DOHH2 (cell line): Measurements from ENCODE around the gene MAG.

ENCODE experiments used
- H3F3A ChIP-seq: fragments of 200-600 bp; sonication (generic), shearing (Covaris generic); 2 replicates; pipeline ENCODE4 v1.6.0; 2016; ENCODE audit warnings: antibody characterized with exemption, mild to moderate bottlenecking; ENCODE audit not compliant: control insufficient read depth, insufficient read depth
- H3K27ac ChIP-seq: fragments of 200-600 bp; sonication (generic); 2 replicates; pipeline ENCODE4 v1.5.1; 2014; ENCODE audit warnings: low read depth, mild to moderate bottlenecking, low read length, moderate library complexity
- H3K27me3 ChIP-seq: fragments of 200-600 bp; sonication (generic); 2 replicates; pipeline ENCODE4 v1.6.1; 2014; ENCODE audit warnings: mild to moderate bottlenecking, low read length, mixed read lengths; ENCODE audit not compliant: control insufficient read depth
- H3K36me3 ChIP-seq: fragments of 200-600 bp; sonication (generic); 2 replicates; pipeline ENCODE4 v1.6.1; 2014; ENCODE audit warnings: mild to moderate bottlenecking, low read length, moderate library complexity, mixed read lengths; ENCODE audit not compliant: control insufficient read depth
- H3K4me1 ChIP-seq: fragments of 200-600 bp; sonication (generic); 2 replicates; pipeline ENCODE4 v1.6.1; 2014; ENCODE audit warnings: mild to moderate bottlenecking, low read length, mixed read lengths; ENCODE audit not compliant: control insufficient read depth
- H3K4me2 ChIP-seq: fragments of 200-600 bp; sonication (generic); 2 replicates; pipeline ENCODE4 v1.6.0; 2014; ENCODE audit warnings: mild to moderate bottlenecking, low read length, moderate library complexity
- H3K4me3 ChIP-seq: fragments of 200-600 bp; sonication (generic); 2 replicates; pipeline ENCODE4 v1.5.1; 2014; ENCODE audit warnings: mild to moderate bottlenecking, low read length, mixed read lengths
- H3K79me2 ChIP-seq: fragments of 200-600 bp; sonication (generic); 2 replicates; pipeline ENCODE4 v1.6.1; 2014; ENCODE audit warnings: mild to moderate bottlenecking, low read length, mixed read lengths; ENCODE audit not compliant: control insufficient read depth
- H3K9me2 ChIP-seq: fragments of 200-600 bp; sonication (generic); replicated peaks from 2 replicates; pipeline ENCODE4 v1.6.1; 2014; ENCODE audit warnings: mild to moderate bottlenecking, low read length, mixed read lengths; ENCODE audit not compliant: control insufficient read depth
- H3K9me3 ChIP-seq: fragments of 200-600 bp; sonication (generic); 2 replicates; pipeline ENCODE4 v1.6.1; 2014; ENCODE audit warnings: antibody characterized with exemption, low read length, mixed read lengths; ENCODE audit not compliant: control insufficient read depth, insufficient read depth
- H4K20me1 ChIP-seq: fragments of 200-600 bp; sonication (generic); 2 replicates; pipeline ENCODE4 v1.6.0; 2014; ENCODE audit warnings: low read depth, mild to moderate bottlenecking, antibody characterized with exemption, low read length, moderate library complexity; ENCODE audit not compliant: control insufficient read depth, insufficient read depth
- EZH2phosphoT487 ChIP-seq: fragments of 200-600 bp; sonication (generic); IDR thresholded peaks from 2 replicates; pipeline ENCODE4 v1.6.1; 2017; ENCODE audit warnings: borderline replicate concordance, mild to moderate bottlenecking, antibody characterized with exemption, low read length, moderate library complexity, mixed read lengths
- TF ChIP-seq, protein P1 (sequence below): fragments of 200-600 bp; sonication (generic); IDR thresholded peaks from one replicate; pipeline ENCODE4 v1.5.1; 2014; ENCODE audit warnings: antibody characterized with exemption, mild to moderate bottlenecking, low read depth, low read length; ENCODE audit not compliant: poor library complexity, severe bottlenecking

The MAG gene

DNA sequence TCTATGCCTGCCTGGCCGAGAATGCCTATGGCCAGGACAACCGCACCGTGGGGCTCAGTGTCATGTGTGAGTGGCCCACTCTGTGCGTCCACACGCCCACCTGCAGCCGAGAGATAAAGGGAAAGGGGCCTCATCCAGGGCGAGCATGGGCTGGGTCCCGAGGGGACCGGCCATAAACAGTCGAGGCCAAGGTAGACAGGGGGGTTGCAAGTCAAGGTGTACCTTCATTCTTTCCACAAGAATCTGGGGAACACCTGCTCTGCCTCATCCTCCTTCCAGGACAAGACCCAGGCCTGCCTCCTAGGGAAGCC lies 8.3 kb downstream of the MAG start:
- Histone ChIP-seq H3K4me1 (peaks cover 54% of the 10 kb centered on the region), H3K9me3 (no peaks in the 10 kb centered on the region), H3F3A (peaks cover 22% of the 10 kb centered on the region), H3K4me2 (no peak overlapping the region), H3K9me2 (no peaks in the 10 kb centered on the region), H4K20me1 (no peaks in the 10 kb centered on the region), H3K79me2 (no peaks in the 10 kb centered on the region), H3K27me3 (no peaks in the 10 kb centered on the region), H3K27ac (no peak overlapping the region), H3K36me3 (no peaks in the 10 kb centered on the region), H3K4me3 (no peak overlapping the region)
- TF ChIP-seq EZH2phosphoT487 = no peak
- TF ChIP-seq, protein P1, sequence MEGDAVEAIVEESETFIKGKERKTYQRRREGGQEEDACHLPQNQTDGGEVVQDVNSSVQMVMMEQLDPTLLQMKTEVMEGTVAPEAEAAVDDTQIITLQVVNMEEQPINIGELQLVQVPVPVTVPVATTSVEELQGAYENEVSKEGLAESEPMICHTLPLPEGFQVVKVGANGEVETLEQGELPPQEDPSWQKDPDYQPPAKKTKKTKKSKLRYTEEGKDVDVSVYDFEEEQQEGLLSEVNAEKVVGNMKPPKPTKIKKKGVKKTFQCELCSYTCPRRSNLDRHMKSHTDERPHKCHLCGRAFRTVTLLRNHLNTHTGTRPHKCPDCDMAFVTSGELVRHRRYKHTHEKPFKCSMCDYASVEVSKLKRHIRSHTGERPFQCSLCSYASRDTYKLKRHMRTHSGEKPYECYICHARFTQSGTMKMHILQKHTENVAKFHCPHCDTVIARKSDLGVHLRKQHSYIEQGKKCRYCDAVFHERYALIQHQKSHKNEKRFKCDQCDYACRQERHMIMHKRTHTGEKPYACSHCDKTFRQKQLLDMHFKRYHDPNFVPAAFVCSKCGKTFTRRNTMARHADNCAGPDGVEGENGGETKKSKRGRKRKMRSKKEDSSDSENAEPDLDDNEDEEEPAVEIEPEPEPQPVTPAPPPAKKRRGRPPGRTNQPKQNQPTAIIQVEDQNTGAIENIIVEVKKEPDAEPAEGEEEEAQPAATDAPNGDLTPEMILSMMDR = no peak

DNA sequence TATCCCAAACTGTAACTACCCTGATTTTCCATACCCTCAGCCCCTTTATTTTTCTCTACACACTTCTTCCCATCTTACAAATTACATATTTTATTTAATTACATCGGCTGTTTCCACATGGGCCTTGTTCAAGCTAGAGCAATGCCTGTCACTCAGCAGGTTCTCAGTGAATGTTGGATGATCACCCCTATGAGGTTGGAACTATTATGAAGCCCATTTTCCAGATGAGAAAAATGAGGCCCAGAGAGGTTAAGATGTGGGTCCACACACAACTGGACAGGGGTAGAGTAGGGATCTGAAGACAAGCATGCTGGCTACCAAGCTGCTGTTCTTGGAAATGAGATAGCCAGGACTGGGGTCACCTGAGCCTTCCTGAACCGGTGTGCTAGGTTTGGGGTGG lies 10.0 kb downstream of the MAG start:
- Histone ChIP-seq H4K20me1 (no peaks in the 10 kb centered on the region), H3F3A (peaks cover 13% of the 10 kb centered on the region), H3K27me3 (no peaks in the 10 kb centered on the region), H3K4me3 (no peak overlapping the region), H3K9me2 (no peaks in the 10 kb centered on the region), H3K27ac (no peak overlapping the region), H3K79me2 (no peaks in the 10 kb centered on the region), H3K9me3 (no peaks in the 10 kb centered on the region), H3K4me1 (peaks cover 54% of the 10 kb centered on the region), H3K36me3 (no peaks in the 10 kb centered on the region), H3K4me2 (no peak overlapping the region)
- TF ChIP-seq EZH2phosphoT487 = no peak
- TF ChIP-seq, protein P1 = no peak

DNA sequence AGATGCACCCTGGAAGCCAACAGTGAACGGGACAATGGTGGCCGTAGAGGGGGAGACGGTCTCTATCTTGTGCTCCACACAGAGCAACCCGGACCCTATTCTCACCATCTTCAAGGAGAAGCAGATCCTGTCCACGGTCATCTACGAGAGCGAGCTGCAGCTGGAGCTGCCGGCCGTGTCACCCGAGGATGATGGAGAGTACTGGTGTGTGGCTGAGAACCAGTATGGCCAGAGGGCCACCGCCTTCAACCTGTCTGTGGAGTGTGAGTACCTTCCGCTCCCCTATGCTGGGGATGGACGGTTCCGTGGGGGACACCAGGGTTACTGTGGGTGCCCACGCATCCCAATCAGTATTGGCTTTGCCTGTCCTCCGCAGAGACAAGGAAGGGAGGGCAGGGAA lies 10.5 kb downstream of the MAG start:
- H3K9me3 ChIP-seq = no peaks in the 10 kb centered on the region
- no peaks in the 10 kb centered on the region for H3K36me3 ChIP-seq
- peaks cover 54% of the 10 kb centered on the region for H3K4me1 ChIP-seq
- no peak overlapping the region for H3K4me3 ChIP-seq
- no peaks in the 10 kb centered on the region for H3K27me3 ChIP-seq
- peaks cover 8% of the 10 kb centered on the region for H3F3A ChIP-seq
- no peak overlapping the region for H3K4me2 ChIP-seq
- TF ChIP-seq, protein P1 = no peak
- TF ChIP-seq EZH2phosphoT487 = no peak
- H3K9me2 ChIP-seq = no peaks in the 10 kb centered on the region
- H3K27ac ChIP-seq = no peak overlapping the region
- no peaks in the 10 kb centered on the region for H4K20me1 ChIP-seq
- H3K79me2 ChIP-seq = no peaks in the 10 kb centered on the region

DNA sequence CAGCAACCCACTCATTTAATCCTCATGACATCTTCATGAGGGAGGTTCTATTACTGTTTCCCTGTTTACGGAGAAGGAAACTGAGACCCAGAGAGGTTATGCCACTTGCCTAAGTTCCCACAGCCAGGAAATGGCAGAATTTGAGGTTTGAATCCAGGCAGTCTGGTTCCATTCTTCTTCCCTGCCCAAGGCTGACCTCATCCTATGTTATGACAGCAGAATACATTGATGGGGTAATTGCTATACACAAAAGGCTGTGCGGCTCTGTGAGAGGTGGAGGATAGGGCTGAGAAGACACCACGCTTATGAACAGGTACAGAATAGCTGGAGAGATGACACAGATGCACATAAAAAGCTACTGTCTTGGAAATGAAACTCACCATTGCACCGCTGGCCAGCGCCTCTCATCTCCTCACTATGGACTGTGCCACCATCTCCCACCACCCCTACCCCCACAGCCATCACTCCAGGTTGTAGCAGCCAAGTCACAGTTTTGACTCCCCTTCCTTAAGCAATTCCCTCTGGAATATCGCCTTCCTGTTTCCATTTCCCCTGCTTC lies 11.5 kb downstream of the MAG start:
- H3K4me3 ChIP-seq = no peak overlapping the region
- no peaks in the 10 kb centered on the region for H3K36me3 ChIP-seq
- H3K9me2 ChIP-seq = no peaks in the 10 kb centered on the region
- no peak overlapping the region for H3K27ac ChIP-seq
- no peaks in the 10 kb centered on the region for H3K9me3 ChIP-seq
- no peaks in the 10 kb centered on the region for H3K27me3 ChIP-seq
- H3K79me2 ChIP-seq = no peaks in the 10 kb centered on the region
- TF ChIP-seq, protein P1 = no peak
- no peak for TF ChIP-seq EZH2phosphoT487
- no peak overlapping the region for H3K4me2 ChIP-seq
- H3K4me1 ChIP-seq = peaks cover 54% of the 10 kb centered on the region
- H3F3A ChIP-seq = peaks cover 5% of the 10 kb centered on the region
- H4K20me1 ChIP-seq = no peaks in the 10 kb centered on the region
